SK-N-MC (cell line): ENCODE measurements around the gene FBXW10B.
A peak's percentile ranks its signal among the peaks of the same experiment; 100 is the strongest.
"Not testable (repeated sequence)": the region's sequence is repeated elsewhere in the genome, so short reads cannot be mapped to it uniquely, and the experiment has no call there.

Experiments
- DNase-seq: peaks from one replicate; pipeline ENCODE4 v3.0.0-alpha.2; 2011; ENCODE audit warnings: low read depth, low spot score
- H3K27ac ChIP-seq: fragments of 200-600 bp; sonication (generic); 2 replicates; pipeline ENCODE4 v1.5.1; 2016; ENCODE audit warnings: mixed run types
- H3K36me3 ChIP-seq: fragments of 200-600 bp; sonication (generic); 2 replicates; pipeline ENCODE4 v1.6.1; 2017; ENCODE audit warnings: antibody characterized with exemption, low read length, mixed read lengths; ENCODE audit not compliant: insufficient read depth
- H3K4me3 ChIP-seq: fragments of 200-600 bp; sonication (generic); 2 replicates; pipeline ENCODE4 v1.5.1; 2016
- H3K9ac ChIP-seq: fragments of 200-600 bp; sonication (generic); 2 replicates; pipeline ENCODE4 v1.8.0; 2017; ENCODE audit warnings: mixed run types, mixed read lengths; ENCODE audit not compliant: insufficient read length
- H3K9me3 ChIP-seq: fragments of 200-600 bp; sonication (generic); 2 replicates; pipeline ENCODE4 v1.6.1; 2017; ENCODE audit warnings: low read depth, mild to moderate bottlenecking, antibody characterized with exemption, low read length, moderate library complexity, mixed read lengths

FBXW10B gene

DNA sequence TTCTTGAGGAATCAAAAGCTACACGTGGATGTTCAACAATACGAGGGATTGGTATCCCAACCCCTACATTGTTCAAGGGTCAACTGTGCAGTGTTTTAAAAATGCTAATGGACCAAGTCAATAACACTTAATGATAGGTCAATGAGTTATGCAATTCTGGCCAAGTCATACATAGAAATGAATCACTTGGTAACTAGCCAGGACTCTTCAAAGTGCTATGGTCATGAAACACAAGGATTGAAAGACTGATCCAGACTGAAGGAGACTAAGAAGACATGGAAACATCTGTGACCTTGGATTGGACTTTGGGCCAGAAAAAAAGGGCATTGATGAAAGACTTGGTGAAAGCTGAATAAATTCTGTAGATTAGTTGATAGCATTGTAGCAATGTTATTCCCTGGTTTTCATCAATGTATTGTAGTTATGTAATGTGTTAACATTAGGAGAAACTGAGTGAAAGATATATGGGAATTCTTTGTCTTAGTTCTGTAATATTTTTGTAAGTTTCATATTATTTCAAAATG, 11.5 kb upstream of the FBXW10B start:
- not testable (repeated sequence) for H3K9ac ChIP-seq, H3K4me3 ChIP-seq, H3K9me3 ChIP-seq, H3K36me3 ChIP-seq, DNase-seq, H3K27ac ChIP-seq

DNA sequence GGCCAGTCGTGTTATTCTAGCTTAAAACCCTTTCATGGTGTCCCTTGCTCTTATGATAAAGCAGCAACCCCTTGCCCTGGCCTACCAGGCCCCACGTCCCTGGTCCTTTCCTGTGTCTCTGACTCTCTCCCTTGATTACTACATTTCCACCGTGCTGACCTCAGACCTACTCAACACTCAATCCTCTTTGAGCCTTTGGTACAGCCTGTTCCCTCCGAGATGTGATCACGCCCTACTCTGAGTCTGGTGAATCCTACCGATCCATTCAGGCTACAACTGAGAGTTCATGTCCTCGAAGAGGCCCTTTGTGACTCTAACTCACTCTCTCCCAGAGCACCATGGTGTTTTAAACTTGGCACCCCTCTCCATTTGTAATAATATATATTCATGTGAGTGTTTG, 10.5 kb upstream of the FBXW10B start:
- not testable (repeated sequence) for H3K36me3 ChIP-seq, DNase-seq, H3K4me3 ChIP-seq, H3K27ac ChIP-seq, H3K9ac ChIP-seq, H3K9me3 ChIP-seq

GRCh38 chr17:15623661-15624209, 4.2 kb upstream of the FBXW10B start:
- not testable (repeated sequence) for H3K9ac ChIP-seq, H3K36me3 ChIP-seq, H3K4me3 ChIP-seq, DNase-seq, H3K9me3 ChIP-seq, H3K27ac ChIP-seq

DNA sequence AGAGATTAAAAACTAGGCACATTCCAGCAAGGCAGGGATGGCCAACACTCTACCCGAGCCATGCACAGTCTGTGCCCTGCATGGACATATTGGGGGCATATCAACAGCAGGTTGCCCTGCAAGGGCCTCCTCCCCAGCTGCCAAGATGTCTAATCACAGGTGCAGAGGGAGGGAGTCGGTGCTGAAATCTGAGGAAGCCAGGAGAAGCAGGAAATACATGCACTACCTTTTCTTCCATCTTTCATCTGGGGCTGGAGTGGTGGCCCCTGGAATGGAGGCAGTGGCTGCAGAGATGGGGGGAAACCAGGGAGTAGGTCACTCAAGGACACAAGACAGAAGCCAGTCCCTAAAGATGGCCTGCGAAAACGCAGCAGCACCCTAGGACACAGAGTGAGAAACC, 3.8 kb upstream of the FBXW10B start:
- not testable (repeated sequence) for H3K9me3 ChIP-seq, H3K36me3 ChIP-seq, H3K4me3 ChIP-seq, DNase-seq, H3K27ac ChIP-seq, H3K9ac ChIP-seq

DNA sequence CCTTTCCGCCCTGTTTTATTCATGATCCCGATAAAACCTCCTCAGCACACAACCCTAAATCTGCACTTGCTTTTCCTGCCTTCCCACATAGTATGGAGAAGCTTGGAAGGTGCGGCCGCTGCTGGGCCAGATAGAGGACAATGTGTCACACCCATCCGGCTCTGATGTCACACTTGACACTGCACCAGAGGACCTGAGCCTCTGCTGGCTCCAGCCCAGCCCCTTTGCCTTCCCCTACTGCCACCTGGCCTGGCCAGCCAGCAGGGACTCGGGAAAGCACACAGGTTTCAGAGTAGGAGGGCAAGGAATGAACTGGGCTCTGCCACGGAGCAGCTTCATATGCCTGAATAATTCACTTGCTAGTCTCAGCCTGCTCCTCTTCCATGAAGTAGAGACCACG, 2.6 kb upstream of the FBXW10B start:
- H3K27ac ChIP-seq, H3K9me3 ChIP-seq, H3K36me3 ChIP-seq, H3K4me3 ChIP-seq, H3K9ac ChIP-seq, DNase-seq: not testable (repeated sequence)

GRCh38 chr17:15616828-15617227, 2.7 kb downstream of the FBXW10B start:
- not testable (repeated sequence) for H3K27ac ChIP-seq, H3K4me3 ChIP-seq, H3K9me3 ChIP-seq, H3K9ac ChIP-seq, DNase-seq, H3K36me3 ChIP-seq

GRCh38 chr17:15615850-15616249, 3.7 kb downstream of the FBXW10B start:
- H3K27ac ChIP-seq, H3K9me3 ChIP-seq, DNase-seq, H3K36me3 ChIP-seq, H3K4me3 ChIP-seq, H3K9ac ChIP-seq: not testable (repeated sequence)

GRCh38 chr17:15613111-15613510, 6.4 kb downstream of the FBXW10B start:
- not testable (repeated sequence) for H3K9ac ChIP-seq, H3K36me3 ChIP-seq, DNase-seq, H3K4me3 ChIP-seq, H3K9me3 ChIP-seq
- peak overlapping the region; percentile 83 for H3K27ac ChIP-seq

- H3K36me3 ChIP-seq, H3K9ac ChIP-seq, DNase-seq: not testable (repeated sequence)
Observed at GRCh38 chr17:15592960-15593359, 26.5 kb downstream of the FBXW10B start.

DNA sequence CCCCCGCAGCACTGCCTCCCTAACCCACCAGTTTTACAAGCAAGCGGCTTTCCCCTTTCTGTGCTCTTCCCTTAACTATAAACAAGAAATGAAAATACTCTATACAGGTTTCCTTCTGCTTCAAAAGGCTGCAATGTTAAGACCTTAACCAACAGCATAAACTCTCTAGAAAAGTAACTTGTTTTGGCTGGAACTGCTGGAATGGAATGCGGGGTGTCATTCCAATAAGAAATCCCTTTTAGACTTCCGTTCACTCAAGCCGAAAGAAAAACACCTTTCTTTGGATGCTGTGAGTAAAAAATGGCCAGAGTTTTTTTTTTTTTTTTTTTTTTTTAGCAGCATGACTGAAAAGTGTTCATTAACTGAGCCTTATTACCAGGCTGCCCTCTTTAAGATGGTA, 27.5 kb downstream of the FBXW10B start:
- not testable (repeated sequence) for H3K4me3 ChIP-seq, H3K9ac ChIP-seq, DNase-seq, H3K9me3 ChIP-seq, H3K36me3 ChIP-seq, H3K27ac ChIP-seq

More at GRCh38 chr17:15592960-15593359, 26.5 kb downstream of the FBXW10B start:
- not testable (repeated sequence) for H3K4me3 ChIP-seq, H3K9me3 ChIP-seq, H3K27ac ChIP-seq

DNA sequence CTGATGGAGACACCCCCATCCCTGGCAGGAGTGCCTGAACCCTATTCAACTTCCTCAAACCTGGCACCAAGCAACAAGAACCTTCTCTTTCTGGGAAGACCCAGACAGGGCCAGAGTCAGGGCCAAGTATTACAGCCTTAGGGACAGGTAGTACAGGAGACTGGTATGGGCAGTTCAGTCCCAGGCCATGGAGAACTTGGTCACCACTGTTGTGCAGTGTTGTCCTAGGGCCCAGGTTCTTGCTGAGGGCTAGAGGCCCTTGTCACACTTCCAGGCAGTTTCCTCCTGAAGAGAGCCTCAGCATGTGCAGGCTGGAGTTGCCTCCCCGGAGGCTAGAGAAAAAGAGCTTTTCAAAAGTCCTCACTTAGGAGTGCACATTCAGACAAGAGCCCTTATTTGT, 28.7 kb downstream of the FBXW10B start:
- not testable (repeated sequence) for DNase-seq, H3K9me3 ChIP-seq, H3K4me3 ChIP-seq, H3K9ac ChIP-seq, H3K27ac ChIP-seq, H3K36me3 ChIP-seq

DNA sequence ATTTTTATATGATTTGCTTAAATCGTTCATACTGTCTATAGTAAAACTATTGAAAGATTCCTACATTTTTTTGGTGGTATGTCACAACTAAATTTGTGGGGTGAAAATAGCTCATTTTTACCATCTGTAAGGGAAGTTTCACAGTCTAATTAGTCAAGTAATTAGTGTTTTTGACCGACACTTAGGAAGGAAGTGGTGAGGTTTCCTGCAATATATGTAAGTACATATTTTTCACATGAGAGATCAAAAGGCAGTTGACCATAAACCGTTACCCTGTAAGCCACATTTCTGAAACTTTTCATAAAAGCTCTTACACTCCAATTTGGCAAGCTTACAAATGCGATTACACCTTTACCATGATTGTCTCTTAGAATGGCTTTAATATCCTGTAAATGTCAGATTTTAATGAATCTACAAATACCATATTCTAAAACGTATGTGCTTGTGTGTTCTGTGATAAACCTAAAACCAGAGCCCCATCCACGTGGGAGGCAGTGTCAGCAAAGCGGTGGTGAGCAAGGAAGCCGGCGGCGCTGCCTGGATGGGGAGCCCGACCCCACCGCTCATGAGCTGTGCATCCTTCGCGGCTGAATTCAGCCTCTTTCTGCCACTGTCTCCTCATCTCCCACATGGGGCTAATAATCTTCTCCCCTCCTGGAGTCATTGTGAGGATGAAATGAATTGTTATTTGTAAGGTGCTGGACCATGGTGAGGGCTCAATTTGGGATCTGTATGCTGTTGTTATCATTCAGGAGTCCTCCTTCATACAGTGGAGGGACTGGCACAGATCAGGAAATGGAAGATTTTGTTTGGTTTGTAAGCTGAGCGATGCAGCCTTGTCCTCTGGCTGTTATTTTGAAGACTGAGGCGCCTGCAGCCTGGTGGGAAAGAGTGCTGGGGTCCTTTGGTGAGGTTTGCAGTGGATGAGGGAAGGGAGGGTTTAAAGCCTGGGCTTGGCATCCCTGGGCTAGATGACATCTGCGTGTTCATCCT, 29.7 kb downstream of the FBXW10B start:
- H3K4me3 ChIP-seq, H3K36me3 ChIP-seq, H3K9ac ChIP-seq, DNase-seq, H3K27ac ChIP-seq, H3K9me3 ChIP-seq: not testable (repeated sequence)

DNA sequence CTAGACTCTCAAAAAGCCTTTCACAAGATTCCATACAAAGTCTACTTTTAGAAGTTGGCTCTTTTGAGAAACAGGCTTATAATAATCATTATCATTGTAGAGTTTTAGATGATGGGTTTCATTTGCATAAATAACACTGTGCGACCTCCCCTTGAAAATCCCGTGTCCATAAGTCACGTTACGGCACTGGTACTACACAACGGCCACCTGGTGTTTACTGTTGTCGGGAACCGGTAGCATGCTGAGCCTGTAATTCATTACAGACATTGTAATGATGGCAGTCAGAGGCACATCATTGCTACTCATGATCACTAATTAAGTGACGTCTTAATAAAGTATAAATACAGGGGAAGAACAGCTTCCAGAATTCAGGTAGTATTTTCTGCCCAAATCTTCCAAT, 31.5 kb downstream of the FBXW10B start:
- H3K9ac ChIP-seq, H3K27ac ChIP-seq, H3K9me3 ChIP-seq, DNase-seq, H3K36me3 ChIP-seq, H3K4me3 ChIP-seq: not testable (repeated sequence)

DNA sequence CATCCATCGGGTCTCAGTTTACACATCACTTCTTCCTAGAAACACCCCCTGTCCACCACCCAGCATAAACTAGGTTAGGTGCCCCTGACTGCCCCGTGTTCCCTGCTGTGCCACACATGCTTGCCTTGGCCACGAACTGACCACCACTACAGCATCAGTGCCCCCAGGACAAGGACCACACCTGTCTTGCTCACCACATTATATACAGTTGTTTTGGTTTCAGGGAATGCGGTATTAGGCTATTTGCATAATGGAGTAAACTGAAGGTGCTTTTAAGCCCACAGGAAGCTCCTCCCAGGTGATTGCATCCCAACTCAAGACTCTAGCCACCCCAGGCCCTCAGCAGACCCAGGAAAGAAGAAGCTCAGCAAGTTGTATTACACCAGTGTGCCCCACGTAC, 36.2 kb downstream of the FBXW10B start:
- H3K9me3 ChIP-seq, DNase-seq: not testable (repeated sequence)

More for the DNA sequence above, 36.2 kb downstream of the FBXW10B start:
- H3K9ac ChIP-seq, H3K36me3 ChIP-seq, H3K27ac ChIP-seq, H3K4me3 ChIP-seq: not testable (repeated sequence)
